ENCODE data around the gene ST8SIA3. TPM values are rescaled to one million over a fixed set of nuclear protein-coding genes. Genes with fewer than 3 reads are reported as not detected.

Gene ST8SIA3
- total RNA-seq, 6 experiments from 2014 or later = not detected

DNA sequence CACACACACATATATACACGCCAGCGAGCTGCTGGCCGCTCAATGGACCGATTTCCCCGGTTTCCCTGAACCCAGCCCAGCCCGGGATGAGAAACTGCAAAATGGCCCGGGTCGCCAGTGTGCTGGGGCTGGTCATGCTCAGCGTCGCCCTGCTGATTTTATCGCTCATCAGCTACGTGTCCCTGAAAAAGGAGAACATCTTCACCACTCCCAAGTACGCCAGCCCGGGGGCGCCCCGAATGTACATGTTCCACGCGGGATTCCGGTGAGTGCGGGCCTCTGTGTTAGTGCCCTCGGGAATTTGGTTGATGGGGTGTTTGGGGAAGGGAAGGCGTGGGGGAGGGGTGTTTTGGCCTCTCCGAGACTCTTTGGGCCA is 392 bp downstream of the ST8SIA3 start:
- TF ChIP-seq, protein P1, sequence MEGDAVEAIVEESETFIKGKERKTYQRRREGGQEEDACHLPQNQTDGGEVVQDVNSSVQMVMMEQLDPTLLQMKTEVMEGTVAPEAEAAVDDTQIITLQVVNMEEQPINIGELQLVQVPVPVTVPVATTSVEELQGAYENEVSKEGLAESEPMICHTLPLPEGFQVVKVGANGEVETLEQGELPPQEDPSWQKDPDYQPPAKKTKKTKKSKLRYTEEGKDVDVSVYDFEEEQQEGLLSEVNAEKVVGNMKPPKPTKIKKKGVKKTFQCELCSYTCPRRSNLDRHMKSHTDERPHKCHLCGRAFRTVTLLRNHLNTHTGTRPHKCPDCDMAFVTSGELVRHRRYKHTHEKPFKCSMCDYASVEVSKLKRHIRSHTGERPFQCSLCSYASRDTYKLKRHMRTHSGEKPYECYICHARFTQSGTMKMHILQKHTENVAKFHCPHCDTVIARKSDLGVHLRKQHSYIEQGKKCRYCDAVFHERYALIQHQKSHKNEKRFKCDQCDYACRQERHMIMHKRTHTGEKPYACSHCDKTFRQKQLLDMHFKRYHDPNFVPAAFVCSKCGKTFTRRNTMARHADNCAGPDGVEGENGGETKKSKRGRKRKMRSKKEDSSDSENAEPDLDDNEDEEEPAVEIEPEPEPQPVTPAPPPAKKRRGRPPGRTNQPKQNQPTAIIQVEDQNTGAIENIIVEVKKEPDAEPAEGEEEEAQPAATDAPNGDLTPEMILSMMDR (IDR thresholded peaks at IDR 0.05) = no peak
- H3K4me1 Mint-ChIP-seq (ENCODE audit: low read depth) = no peaks in the 10 kb centered on the region
- H3K36me3 Mint-ChIP-seq (ENCODE audit: low read depth) = no peaks in the 10 kb centered on the region
- no peaks in the 10 kb centered on the region for H3K9me3 Mint-ChIP-seq
- H3K4me3 Mint-ChIP-seq = no peak overlapping the region
- H3K27ac Mint-ChIP-seq = no peak overlapping the region
- peaks cover 8% of the 10 kb centered on the region; the same call in 1 of the 2 replicates for H3K27me3 Mint-ChIP-seq (ENCODE audit: insufficient read depth)
- DNase-seq = no peak

DNA sequence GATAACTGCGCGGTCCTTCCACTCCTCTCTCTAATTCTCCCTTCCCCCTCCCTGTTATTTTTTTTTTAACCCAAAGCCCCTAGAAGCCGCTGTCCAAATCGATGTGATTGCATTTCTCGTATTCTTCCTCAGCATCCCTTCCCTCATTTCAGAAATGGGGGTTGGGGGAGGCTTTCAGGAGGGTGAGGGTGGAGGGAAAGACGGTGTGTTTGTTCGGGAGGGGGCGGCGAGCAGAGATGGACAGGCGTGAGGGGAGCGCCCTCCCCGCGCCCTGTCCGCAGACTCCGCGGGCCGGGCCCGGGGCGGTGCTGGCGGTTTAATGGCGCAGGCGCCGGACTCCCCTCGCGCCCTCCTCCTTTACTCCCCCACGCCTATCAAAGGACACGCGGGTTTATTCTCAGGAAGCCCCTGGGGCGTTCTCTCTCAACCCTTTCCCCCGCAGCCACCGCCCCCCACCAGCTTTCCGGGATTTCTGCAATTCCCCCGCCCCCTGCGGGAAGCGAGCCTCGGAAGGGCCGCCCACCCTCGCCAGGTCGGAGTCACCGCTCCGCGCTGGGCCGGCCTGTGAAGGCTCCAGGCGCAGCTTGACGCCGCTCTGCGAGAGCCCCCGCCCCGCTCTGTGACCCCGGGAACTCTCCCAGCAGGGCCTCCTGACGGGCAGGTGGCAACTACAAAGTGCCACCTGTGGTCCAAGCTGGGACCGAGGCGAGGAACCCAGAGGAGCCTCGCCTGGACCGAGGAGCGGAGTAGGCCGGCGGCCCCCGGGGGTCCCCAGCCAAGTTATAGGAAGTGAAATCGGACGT is 981 bp downstream of the ST8SIA3 start:
- TF ChIP-seq, protein P1 (IDR thresholded peaks at IDR 0.05) = no peak
- no peak overlapping the region for H3K4me3 Mint-ChIP-seq
- H3K9me3 Mint-ChIP-seq = no peaks in the 10 kb centered on the region
- H3K27me3 Mint-ChIP-seq (ENCODE audit: insufficient read depth) = peaks cover 8% of the 10 kb centered on the region; the same call in 1 of the 2 replicates
- no peak overlapping the region for H3K27ac Mint-ChIP-seq
- H3K36me3 Mint-ChIP-seq (ENCODE audit: low read depth) = no peaks in the 10 kb centered on the region
- no peaks in the 10 kb centered on the region for H3K4me1 Mint-ChIP-seq (ENCODE audit: low read depth)
- DNase-seq = no peak

DNA sequence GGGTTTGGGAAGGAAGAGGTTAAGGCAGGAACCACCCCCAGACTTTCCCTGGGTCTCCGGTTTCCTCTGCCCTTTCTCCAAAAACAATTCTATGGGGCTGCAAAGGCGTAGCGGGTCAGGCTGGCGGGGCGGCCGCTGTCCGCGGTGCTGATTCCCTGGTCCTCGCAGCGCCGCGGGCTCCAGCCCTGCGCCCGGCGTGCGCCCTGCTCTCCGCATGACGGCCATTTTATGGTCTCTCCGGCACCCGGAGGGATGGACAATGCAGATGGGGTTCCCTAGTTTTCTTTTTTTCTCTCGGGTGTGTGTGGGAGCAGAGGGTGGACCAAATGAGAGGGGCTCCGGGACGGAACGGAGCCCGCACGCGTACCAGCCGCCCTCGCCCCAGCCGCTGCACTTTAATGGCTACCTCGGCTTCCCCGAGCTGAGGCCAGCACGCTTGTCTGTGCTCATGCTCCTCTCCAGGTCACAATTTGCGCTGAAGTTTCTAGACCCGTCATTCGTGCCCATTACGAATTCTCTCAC is 1.6 kb downstream of the ST8SIA3 start:
- H3K4me3 Mint-ChIP-seq = no peak overlapping the region
- TF ChIP-seq, protein P1 (IDR thresholded peaks at IDR 0.05) = no peak
- H3K9me3 Mint-ChIP-seq = no peaks in the 10 kb centered on the region
- no peaks in the 10 kb centered on the region for H3K4me1 Mint-ChIP-seq (ENCODE audit: low read depth)
- peaks cover 8% of the 10 kb centered on the region; the same call in 1 of the 2 replicates for H3K27me3 Mint-ChIP-seq (ENCODE audit: insufficient read depth)
- no peaks in the 10 kb centered on the region for H3K36me3 Mint-ChIP-seq (ENCODE audit: low read depth)
- DNase-seq = no peak
- H3K27ac Mint-ChIP-seq = no peak overlapping the region

DNA sequence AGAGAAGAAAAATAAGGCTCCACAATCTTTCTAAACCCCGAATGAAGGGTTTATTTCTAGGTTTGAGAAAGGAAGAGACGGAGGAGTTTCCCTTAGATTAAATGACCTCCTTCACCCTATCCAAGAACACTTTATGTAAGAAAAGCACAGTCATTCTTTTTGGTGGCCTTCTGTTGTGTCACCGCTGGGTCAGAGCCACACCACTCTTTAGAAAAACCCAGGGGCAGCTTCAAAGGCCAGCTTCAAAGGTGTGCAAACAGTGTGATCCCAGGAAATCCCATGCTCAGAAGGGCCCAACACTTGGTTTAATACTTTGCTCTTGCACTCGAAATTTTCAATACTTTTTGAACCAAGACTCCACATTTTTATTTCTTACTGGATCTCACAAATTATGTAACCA is 7.1 kb downstream of the ST8SIA3 start:
- TF ChIP-seq, protein P1 (IDR thresholded peaks at IDR 0.05) = no peak
- DNase-seq = no peak
- H3K36me3 Mint-ChIP-seq (ENCODE audit: low read depth) = no peaks in the 10 kb centered on the region
- H3K27me3 Mint-ChIP-seq (ENCODE audit: insufficient read depth) = no peaks in the 10 kb centered on the region
- no peak overlapping the region for H3K4me3 Mint-ChIP-seq
- no peaks in the 10 kb centered on the region for H3K9me3 Mint-ChIP-seq
- H3K27ac Mint-ChIP-seq = no peak overlapping the region
- no peaks in the 10 kb centered on the region for H3K4me1 Mint-ChIP-seq (ENCODE audit: low read depth)

DNA sequence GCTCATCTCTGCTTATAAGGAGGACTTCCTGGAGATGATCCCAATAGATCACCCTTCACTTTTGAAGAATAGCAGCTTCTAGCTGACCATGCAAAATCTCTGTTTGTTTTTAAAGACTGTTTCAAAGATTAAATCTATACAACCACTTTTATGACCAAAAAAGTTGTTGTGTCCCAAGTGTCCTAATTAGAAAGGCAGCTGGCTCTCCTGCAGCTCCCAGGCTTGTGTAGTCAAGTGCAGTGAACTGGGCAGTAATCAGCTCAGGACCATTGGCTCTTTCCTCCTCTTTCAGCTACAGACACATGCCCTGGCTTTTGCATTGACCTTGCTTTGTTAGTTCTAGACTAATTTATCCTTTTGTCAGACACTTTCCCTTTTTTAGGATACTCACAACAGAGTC is 10.4 kb downstream of the ST8SIA3 start:
- H3K4me1 Mint-ChIP-seq (ENCODE audit: low read depth) = no peaks in the 10 kb centered on the region
- H3K27ac Mint-ChIP-seq = no peak overlapping the region
- no peaks in the 10 kb centered on the region for H3K9me3 Mint-ChIP-seq
- no peaks in the 10 kb centered on the region for H3K36me3 Mint-ChIP-seq (ENCODE audit: low read depth)
- no peak overlapping the region for H3K4me3 Mint-ChIP-seq
- H3K27me3 Mint-ChIP-seq (ENCODE audit: insufficient read depth) = no peaks in the 10 kb centered on the region
- TF ChIP-seq, protein P1 (IDR thresholded peaks at IDR 0.05) = no peak
- DNase-seq = no peak
